GM23248 (cell line): Measurements from ENCODE around the gene MFAP2. TPM values are rescaled to one million over a fixed set of nuclear protein-coding genes. Genes with fewer than 3 reads are reported as not detected.

Experiments used
- DNase-seq: peaks from one replicate; pipeline ENCODE4 v3.0.0-alpha.2; 2015
- H2AFZ ChIP-seq: fragments of 200-600 bp; sonication (generic); 2 replicates; pipeline ENCODE4 v1.6.1; 2016; ENCODE audit warnings: antibody characterized with exemption
- H3F3A ChIP-seq: fragments of 200-600 bp; sonication (generic); 2 replicates; pipeline ENCODE4 v1.6.1; 2016; ENCODE audit warnings: mild to moderate bottlenecking, antibody characterized with exemption, mixed run types; ENCODE audit not compliant: insufficient read depth
- H3K27ac ChIP-seq: fragments of 200-600 bp; sonication (generic); 2 replicates; pipeline ENCODE4 v1.5.1; 2016; ENCODE audit warnings: mild to moderate bottlenecking
- H3K27me3 ChIP-seq: fragments of 200-600 bp; sonication (generic); replicated peaks from 2 replicates; pipeline ENCODE4 v1.6.1; 2016; ENCODE audit warnings: mild to moderate bottlenecking; ENCODE audit not compliant: insufficient read depth
- H3K36me3 ChIP-seq: fragments of 200-600 bp; sonication (generic); 2 replicates; pipeline ENCODE4 v1.6.1; 2016; ENCODE audit warnings: low read depth, mild to moderate bottlenecking
- H3K4me1 ChIP-seq: fragments of 200-600 bp; sonication (generic); 2 replicates; pipeline ENCODE4 v1.6.1; 2016; ENCODE audit warnings: mild to moderate bottlenecking; ENCODE audit not compliant: insufficient read depth
- H3K4me2 ChIP-seq: fragments of 200-600 bp; sonication (generic); one replicate; pipeline ENCODE4 v1.6.1; 2016; ENCODE audit warnings: mild to moderate bottlenecking; ENCODE audit not compliant: unreplicated experiment
- H3K4me3 ChIP-seq: fragments of 200-600 bp; sonication (generic); 2 replicates; pipeline ENCODE4 v1.5.1; 2016; ENCODE audit warnings: mild to moderate bottlenecking
- H3K79me2 ChIP-seq: fragments of 200-600 bp; sonication (generic); 2 replicates; pipeline ENCODE4 v1.6.1; 2016; ENCODE audit warnings: mild to moderate bottlenecking; ENCODE audit not compliant: insufficient read depth
- H3K9ac ChIP-seq: fragments of 200-600 bp; sonication (generic); 2 replicates; pipeline ENCODE4 v1.6.1; 2016; ENCODE audit warnings: mild to moderate bottlenecking
- H3K9me2 ChIP-seq: fragments of 200-600 bp; sonication (generic); 2 replicates; pipeline ENCODE4 v1.6.1; 2016; ENCODE audit warnings: mixed run types, mild to moderate bottlenecking, moderate library complexity; ENCODE audit not compliant: insufficient read depth
- H3K9me3 ChIP-seq: fragments of 200-600 bp; sonication (generic); one replicate; pipeline ENCODE4 v1.6.1; 2017; ENCODE audit warnings: low read depth
- H4K20me1 ChIP-seq: fragments of 200-600 bp; sonication (generic); 2 replicates; pipeline ENCODE4 v1.6.0; 2016; ENCODE audit not compliant: insufficient read depth
- EZH2 ChIP-seq: fragments of 200-600 bp; sonication (generic); IDR thresholded peaks from 2 replicates; pipeline ENCODE4 v1.6.1; 2018; ENCODE audit warnings: antibody characterized with exemption, mild to moderate bottlenecking; ENCODE audit not compliant: insufficient read depth, poor library complexity, severe bottlenecking
- EZH2phosphoT487 ChIP-seq: fragments of 200-600 bp; sonication (generic); IDR thresholded peaks from 2 replicates; pipeline ENCODE4 v1.6.1; 2018; ENCODE audit warnings: antibody characterized with exemption, moderate library complexity, mild to moderate bottlenecking, low read depth; ENCODE audit not compliant: insufficient read depth
- WGBS, 2 experiments: methylation state at CpG; one replicate each; pipeline ENCODE4 v1.1.6; 2015 to 2017; ENCODE audit warnings: low lambda C conversion rate in 2 of 2, low coverage in 1 of 2; ENCODE audit errors: missing lambda C conversion rate in 2 of 2; 5-methylcytosine and 5-hydroxymethylcytosine counted together
- in situ Hi-C: fragments of 300-500 bp; cut with MboI; formaldehyde crosslinking; loops from 2 replicates; pipeline ENCODE4 v1.15.0; 2020
- polyA plus RNA-seq: library from polyadenylated mRNA; unstranded; fragments of >200 nt; fragmentation: Nextera tagmentation; extraction: Ambion mirVana; gene quantifications from 2 replicates; pipeline ENCODE4 v1.2.1, GENCODE V29; 2016
- total RNA-seq: library from RNA; depleted of rRNA; stranded (reverse); fragments of >200 nt; shearing (Covaris generic); gene quantifications from 2 replicates; pipeline ENCODE4 v1.2.3, GENCODE V29; 2014; rRNA removed

Gene MFAP2
- total and polyA plus RNA-seq, 2 experiments from 2014 or later, result 189 to 471 TPM

DNA sequence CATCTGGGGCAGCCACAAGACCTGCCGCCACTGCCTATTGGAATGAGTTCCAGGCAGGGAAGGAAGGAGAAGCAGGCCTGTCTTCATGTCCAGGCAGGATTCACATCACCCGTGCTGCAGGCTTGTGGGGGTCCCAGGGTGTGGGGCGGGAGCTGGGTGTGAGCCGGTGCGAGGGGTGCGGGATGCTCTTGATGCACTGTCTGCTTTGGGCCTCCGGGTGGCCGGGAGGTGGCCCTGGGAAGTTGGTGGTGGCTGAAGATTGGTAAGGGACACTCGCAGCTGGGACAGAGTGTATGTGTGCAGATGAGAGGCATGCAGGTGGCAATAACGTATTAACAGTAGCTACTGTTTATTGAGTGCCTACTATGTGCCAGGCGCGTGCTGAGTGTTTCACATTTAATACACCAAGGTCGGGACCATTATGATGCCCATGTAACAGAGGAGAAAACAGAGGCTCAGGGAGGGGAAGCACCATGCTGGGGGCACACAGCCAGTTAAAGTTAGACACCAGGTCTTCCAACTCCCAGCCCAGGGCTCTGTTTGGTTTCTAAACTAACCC is 55.4 kb downstream of the MFAP2 start:
- Histone ChIP-seq H3K9me3 (no peaks in the 10 kb centered on the region), H3K4me3 (no peak overlapping the region), H3K4me1 (no peaks in the 10 kb centered on the region), H3K79me2 (no peaks in the 10 kb centered on the region), H3K4me2 (no peak overlapping the region), H3F3A (no peaks in the 10 kb centered on the region), H3K9me2 (no peaks in the 10 kb centered on the region), H3K9ac (no peak overlapping the region), H3K27ac (no peak overlapping the region), H2AFZ (no peak overlapping the region), H3K27me3 (no peaks in the 10 kb centered on the region; the same call in 1 of the 2 replicates), H4K20me1 (no peaks in the 10 kb centered on the region), H3K36me3 (no peaks in the 10 kb centered on the region)
- in situ Hi-C loops, result no loop called here
- WGBS, 2 experiments, result 75 to 79% methylated on average over 13 of the region's 13 CpGs
- TF ChIP-seq EZH2 (no peak), EZH2phosphoT487 (no peak)
- DNase-seq, result no peak

Other genes starting within 250 kb of the MFAP2 start
- gene RNU1-4, start 240.1 kb downstream of the MFAP2 start, total RNA-seq, result under 0.01 TPM in 1 of 2 replicates, not detected in the other
- not detected in 2 replicates for gene RNU1-4, start 240.1 kb downstream of the MFAP2 start, polyA plus RNA-seq
- gene RNU1-2, start 84.6 kb downstream of the MFAP2 start, total RNA-seq, result under 0.01 TPM in 1 of 2 replicates, not detected in the other
- gene RNU1-2, start 84.6 kb downstream of the MFAP2 start, polyA plus RNA-seq, result not detected in 2 replicates
- gene CROCC, start 58.7 kb downstream of the MFAP2 start, total RNA-seq, result 17.6 and 24.0 TPM in 2 replicates
- gene CROCC, start 58.7 kb downstream of the MFAP2 start, polyA plus RNA-seq, result 5.2 and 7.0 TPM in 2 replicates
- 29.6 and 44.6 TPM in 2 replicates for gene ATP13A2, start 31.3 kb upstream of the MFAP2 start, total RNA-seq
- 30.5 and 32.4 TPM in 2 replicates for gene ATP13A2, start 31.3 kb upstream of the MFAP2 start, polyA plus RNA-seq
- 84.1 and 126 TPM in 2 replicates for gene SDHB, start 73.4 kb upstream of the MFAP2 start, total RNA-seq
- 124 and 132 TPM in 2 replicates for gene SDHB, start 73.4 kb upstream of the MFAP2 start, polyA plus RNA-seq
- 0.13 and 0.22 TPM in 2 replicates for gene PADI2, start 138.8 kb upstream of the MFAP2 start, total RNA-seq
- gene PADI2, start 138.8 kb upstream of the MFAP2 start, polyA plus RNA-seq, result 0.08 and 0.11 TPM in 2 replicates
- gene PADI1, start 224.5 kb upstream of the MFAP2 start, total RNA-seq, result under 0.01 TPM in 1 of 2 replicates, not detected in the other
- 0.11 and 0.14 TPM in 2 replicates for gene PADI1, start 224.5 kb upstream of the MFAP2 start, polyA plus RNA-seq